ENCODE data around the gene SLC20A1.

- TF ChIP-seq CTCF (IDR thresholded peaks at IDR 0.05) (no peak), POLR2A (IDR thresholded peaks at IDR 0.05) (no peak)
Observed at GRCh38 chr2:112684415-112684775, 38.7 kb downstream of the SLC20A1 start.
